GM21526 (cell line): Measurements from ENCODE around the gene OS9.
A peak's percentile ranks its signal among the peaks of the same experiment; 100 is the strongest.
"Not testable (repeated sequence)": the region's sequence is repeated elsewhere in the genome, so short reads cannot be mapped to it uniquely, and the experiment has no call there.

Experiments used
- ATAC-seq: cut with Tn5 transposase; IDR thresholded peaks from one replicate; pipeline ENCODE4 v1.9.1; 2021; ENCODE audit warnings: moderate library complexity; ENCODE audit not compliant: unreplicated experiment, low FRiP score

OS9 gene

GRCh38 chr12:57693317-57693658 lies 644 bp upstream of the OS9 start:
- ATAC-seq = peak; percentile 1

- ATAC-seq = no peak
Observed at GRCh38 chr12:57694459-57695019, 607 bp downstream of the OS9 start.

GRCh38 chr12:57695770-57696432 lies 2.0 kb downstream of the OS9 start:
- no peak for ATAC-seq

DNA sequence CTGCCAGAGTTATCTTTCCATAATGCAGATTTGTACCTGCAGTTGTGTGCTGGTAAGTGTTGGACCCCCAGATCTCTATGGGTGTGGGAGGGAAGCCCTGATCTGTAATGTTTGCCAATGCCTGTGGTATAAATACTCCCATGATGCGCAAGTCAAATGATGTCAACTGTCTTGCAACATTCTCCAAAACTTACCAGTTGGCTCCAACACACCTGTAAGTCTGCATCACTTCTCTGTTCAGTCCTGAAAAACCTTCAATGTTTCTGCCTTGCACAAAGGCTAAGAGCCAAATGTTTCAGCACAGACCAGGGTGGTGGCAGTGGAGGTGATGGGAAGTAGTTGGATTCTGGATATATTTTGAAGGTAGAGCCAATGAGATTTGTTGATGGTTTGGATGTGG lies 3.1 kb downstream of the OS9 start:
- no peak for ATAC-seq

DNA sequence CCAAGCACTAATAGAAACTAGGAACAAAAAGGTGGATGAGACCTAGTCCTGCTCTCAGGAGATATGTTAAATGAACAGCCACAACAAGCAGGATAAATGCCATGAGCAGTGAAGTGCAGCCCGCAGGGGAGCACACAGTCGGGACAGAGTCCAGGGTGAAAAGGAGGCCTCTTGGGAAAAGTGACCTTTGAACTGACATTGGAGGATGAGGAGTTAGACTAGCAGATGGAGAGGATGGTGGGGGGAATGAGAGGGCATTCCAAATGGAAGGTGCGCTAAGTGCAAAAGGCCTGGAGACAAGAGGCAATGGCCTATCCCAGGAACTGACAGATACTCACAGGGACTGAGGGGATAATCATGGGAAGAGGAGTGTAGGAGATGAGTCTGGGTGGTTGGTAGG lies 4.5 kb downstream of the OS9 start:
- ATAC-seq = no peak

GRCh38 chr12:57700317-57700716 lies 6.4 kb downstream of the OS9 start:
- ATAC-seq = no peak

DNA sequence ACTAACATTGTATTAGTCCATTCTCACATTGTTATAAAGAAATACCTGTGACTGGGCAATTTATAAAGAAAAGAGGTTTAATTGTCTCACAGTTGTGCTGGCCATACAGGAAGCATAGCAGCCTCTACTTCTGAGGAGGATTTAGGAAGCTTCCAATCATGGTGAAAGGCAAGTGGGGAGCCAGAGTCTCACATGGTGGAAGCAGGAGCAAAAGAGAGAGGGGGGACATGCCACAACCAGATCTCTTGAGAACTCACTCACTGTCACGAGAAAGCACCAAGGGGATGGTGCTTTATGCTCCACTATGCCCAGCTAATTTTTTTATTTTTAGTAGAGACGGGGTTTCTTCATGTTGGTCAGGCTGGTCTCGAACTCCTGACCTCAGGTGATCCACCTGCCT lies 13.3 kb downstream of the OS9 start:
- ATAC-seq = no peak

- no peak for ATAC-seq
Observed at GRCh38 chr12:57708296-57708695, 14.4 kb downstream of the OS9 start.

- ATAC-seq = no peak
Observed at GRCh38 chr12:57712701-57713100, 18.8 kb downstream of the OS9 start.

- no peak for ATAC-seq
Observed at GRCh38 chr12:57713209-57713608, 19.3 kb downstream of the OS9 start.

DNA sequence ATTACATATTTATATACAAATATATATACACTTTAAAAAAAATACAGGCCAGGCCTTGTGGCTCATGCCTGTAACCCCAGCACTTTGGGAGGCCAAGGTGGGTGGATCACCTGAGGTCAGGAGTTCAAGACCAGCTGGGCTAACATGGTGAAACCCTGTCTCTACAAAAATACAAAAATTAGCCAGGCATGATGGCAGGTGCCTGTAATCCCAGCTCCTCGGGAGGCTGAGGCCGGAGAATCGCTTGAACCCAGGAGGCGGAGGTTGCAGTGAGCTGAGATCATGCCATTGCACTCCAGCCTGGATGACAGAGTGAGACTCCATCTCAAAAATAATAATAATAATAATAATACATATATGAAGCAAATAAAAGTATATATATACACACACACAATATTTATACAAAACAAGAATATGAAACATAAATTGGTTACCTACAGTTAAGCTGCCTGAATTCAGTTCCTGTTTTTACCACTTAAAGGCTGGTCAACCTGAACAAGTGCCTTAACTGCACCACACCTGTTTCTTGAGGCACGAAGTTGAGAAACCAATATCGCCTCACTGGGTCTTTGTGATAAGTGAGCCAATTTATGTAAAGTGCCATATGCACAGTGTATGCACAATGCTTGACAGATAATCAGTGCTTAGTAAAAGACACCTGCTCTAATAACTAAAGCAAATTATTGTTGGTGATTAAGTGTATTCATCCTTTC lies 21.3 kb downstream of the OS9 start:
- not testable (repeated sequence) for ATAC-seq

DNA sequence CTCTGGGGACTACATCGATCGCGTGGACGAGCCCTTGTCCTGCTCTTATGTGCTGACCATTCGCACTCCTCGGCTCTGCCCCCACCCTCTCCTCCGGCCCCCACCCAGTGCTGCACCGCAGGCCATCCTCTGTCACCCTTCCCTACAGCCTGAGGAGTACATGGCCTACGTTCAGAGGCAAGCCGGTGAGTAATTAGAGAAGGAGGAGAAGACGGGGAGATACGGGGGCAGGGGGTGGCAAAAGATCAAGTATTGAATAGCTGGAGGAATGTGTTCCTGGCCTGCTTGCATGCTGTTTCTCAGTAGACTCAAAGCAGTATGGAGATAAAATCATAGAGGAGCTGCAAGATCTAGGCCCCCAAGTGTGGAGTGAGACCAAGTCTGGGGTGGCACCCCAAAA lies 21.9 kb downstream of the OS9 start:
- no peak for ATAC-seq

DNA sequence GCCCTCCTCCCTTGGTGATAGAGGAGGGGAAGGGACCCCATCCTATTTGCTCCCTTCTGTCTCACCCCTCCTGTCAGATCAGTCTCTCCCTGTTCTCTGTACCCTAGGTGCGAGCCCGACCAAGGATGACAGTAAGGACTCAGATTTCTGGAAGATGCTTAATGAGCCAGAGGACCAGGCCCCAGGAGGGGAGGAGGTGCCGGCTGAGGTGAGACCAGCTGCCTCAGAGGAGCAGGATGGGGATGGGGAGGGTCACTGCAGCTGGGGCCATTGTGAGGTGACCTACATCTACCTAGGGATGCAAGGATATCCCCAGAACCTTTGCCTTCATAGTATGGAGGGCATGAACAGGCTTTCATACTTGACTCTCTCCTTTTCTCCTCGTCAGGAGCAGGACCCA lies 22.4 kb downstream of the OS9 start:
- no peak for ATAC-seq

DNA sequence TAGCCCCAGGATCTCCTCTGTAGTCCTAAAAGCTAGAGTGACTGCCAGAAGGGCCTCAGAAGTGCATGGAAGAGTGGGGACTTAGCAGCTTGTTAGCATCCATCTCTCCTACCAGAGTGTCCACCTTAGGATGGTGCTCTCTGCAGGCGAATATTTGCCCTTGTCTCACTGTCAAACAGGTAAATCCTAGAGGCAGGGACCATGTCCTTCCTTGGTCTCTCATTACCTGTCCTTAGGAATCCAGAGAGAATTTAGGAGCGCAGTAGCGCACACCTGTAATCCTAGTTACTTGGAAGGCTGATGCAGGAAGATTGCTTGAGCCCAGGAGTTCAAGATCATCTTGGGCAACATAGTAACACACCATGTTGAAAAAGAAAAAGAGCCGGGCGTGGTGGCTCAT lies 23.2 kb downstream of the OS9 start:
- no peak for ATAC-seq

GRCh38 chr12:57717846-57718640 lies 24.1 kb downstream of the OS9 start:
- no peak for ATAC-seq

- no peak for ATAC-seq
Observed at GRCh38 chr12:57718641-57719528, 25.0 kb downstream of the OS9 start.

DNA sequence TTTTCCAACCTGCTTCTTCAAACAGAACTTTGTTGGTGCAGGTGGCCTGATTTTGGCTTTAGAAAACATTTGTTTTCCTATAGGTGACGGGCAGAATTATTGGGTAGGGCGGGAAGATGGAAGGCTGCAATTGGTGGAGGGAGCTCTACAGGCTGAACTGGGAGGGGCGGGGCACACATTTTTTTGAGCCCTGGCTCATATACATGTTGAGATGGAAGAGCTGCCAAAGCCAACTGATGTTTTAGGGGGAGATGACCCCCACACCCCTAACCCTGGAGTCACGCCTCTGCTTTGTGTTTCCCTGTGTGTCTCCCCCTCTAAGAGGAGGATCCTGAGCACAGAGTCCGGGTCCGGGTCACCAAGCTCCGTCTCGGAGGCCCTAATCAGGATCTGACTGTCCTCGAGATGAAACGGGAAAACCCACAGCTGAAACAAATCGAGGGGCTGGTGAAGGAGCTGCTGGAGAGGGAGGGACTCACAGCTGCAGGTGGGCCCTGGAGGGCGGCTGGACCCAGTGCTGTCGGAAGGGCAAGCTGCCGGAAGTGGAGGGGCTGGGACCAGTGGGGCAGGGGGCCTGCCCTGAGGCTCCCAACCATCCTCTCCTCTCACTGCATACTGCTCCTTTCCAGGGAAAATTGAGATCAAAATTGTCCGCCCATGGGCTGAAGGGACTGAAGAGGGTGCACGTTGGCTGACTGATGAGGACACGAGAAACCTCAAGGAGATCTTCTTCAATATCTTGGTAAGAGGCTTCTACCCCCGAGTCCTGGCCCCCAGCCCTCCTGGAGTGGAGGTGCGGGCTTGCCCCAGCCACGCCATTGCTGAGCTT lies 26.1 kb downstream of the OS9 start:
- ATAC-seq = no peak

- ATAC-seq = no peak
Observed at GRCh38 chr12:57720606-57721595, 27.0 kb downstream of the OS9 start.
